ENCODE results near the gene ETS2.

Gene ETS2

GRCh38 chr21:38768471-38769063 lies 37.2 kb upstream of the ETS2 start:
- Histone ChIP-seq H3K9me3 (ENCODE audit: severe bottlenecking) (no peaks in the 10 kb centered on the region), H3K4me3 (ENCODE audit: severe bottlenecking) (no peak overlapping the region), H3K4me1 (ENCODE audit: insufficient read depth, poor library complexity, severe bottlenecking) (peaks cover 23% of the 10 kb centered on the region), H3K27me3 (ENCODE audit: insufficient read depth, poor library complexity, severe bottlenecking) (no peaks in the 10 kb centered on the region), H3K27ac (ENCODE audit: poor library complexity, severe bottlenecking) (no peak overlapping the region), H3K36me3 (ENCODE audit: low read depth) (no peaks in the 10 kb centered on the region)
- ATAC-seq (ENCODE audit: low read depth): no peak
- TF ChIP-seq CTCF (IDR thresholded peaks at IDR 0.05; ENCODE audit: poor library complexity, severe bottlenecking): no peak
- no peak for DNase-seq (ENCODE audit: low spot score)

GRCh38 chr21:38769191-38769780 lies 36.4 kb upstream of the ETS2 start:
- Histone ChIP-seq H3K9me3 (ENCODE audit: severe bottlenecking) (no peaks in the 10 kb centered on the region), H3K36me3 (ENCODE audit: low read depth) (no peaks in the 10 kb centered on the region), H3K4me1 (ENCODE audit: insufficient read depth, poor library complexity, severe bottlenecking) (peaks cover 31% of the 10 kb centered on the region), H3K27ac (ENCODE audit: poor library complexity, severe bottlenecking) (no peak overlapping the region), H3K4me3 (ENCODE audit: severe bottlenecking) (no peak overlapping the region), H3K27me3 (ENCODE audit: insufficient read depth, poor library complexity, severe bottlenecking) (no peaks in the 10 kb centered on the region)
- DNase-seq (ENCODE audit: low spot score): no peak
- TF ChIP-seq CTCF (IDR thresholded peaks at IDR 0.05; ENCODE audit: poor library complexity, severe bottlenecking): no peak
- no peak for ATAC-seq (ENCODE audit: low read depth)

GRCh38 chr21:38770660-38771059 lies 35.1 kb upstream of the ETS2 start:
- Histone ChIP-seq H3K9me3 (ENCODE audit: severe bottlenecking) (no peaks in the 10 kb centered on the region), H3K4me1 (ENCODE audit: insufficient read depth, poor library complexity, severe bottlenecking) (peaks cover 31% of the 10 kb centered on the region), H3K4me3 (ENCODE audit: severe bottlenecking) (no peak overlapping the region), H3K27ac (ENCODE audit: poor library complexity, severe bottlenecking) (no peak overlapping the region), H3K27me3 (ENCODE audit: insufficient read depth, poor library complexity, severe bottlenecking) (no peaks in the 10 kb centered on the region), H3K36me3 (ENCODE audit: low read depth) (no peaks in the 10 kb centered on the region)
- ATAC-seq (ENCODE audit: low read depth): no peak
- no peak for DNase-seq (ENCODE audit: low spot score)
- TF ChIP-seq CTCF (IDR thresholded peaks at IDR 0.05; ENCODE audit: poor library complexity, severe bottlenecking): no peak

- DNase-seq (ENCODE audit: low spot score): no peak
- Histone ChIP-seq H3K36me3 (ENCODE audit: low read depth) (no peaks in the 10 kb centered on the region), H3K4me3 (ENCODE audit: severe bottlenecking) (no peak overlapping the region), H3K4me1 (ENCODE audit: insufficient read depth, poor library complexity, severe bottlenecking) (peaks cover 31% of the 10 kb centered on the region), H3K9me3 (ENCODE audit: severe bottlenecking) (no peaks in the 10 kb centered on the region), H3K27me3 (ENCODE audit: insufficient read depth, poor library complexity, severe bottlenecking) (no peaks in the 10 kb centered on the region), H3K27ac (ENCODE audit: poor library complexity, severe bottlenecking) (no peak overlapping the region)
- no peak for ATAC-seq (ENCODE audit: low read depth)
- TF ChIP-seq CTCF (IDR thresholded peaks at IDR 0.05; ENCODE audit: poor library complexity, severe bottlenecking): no peak
These were observed 34.2 kb upstream of the ETS2 start for GRCh38 chr21:38771536-38771935.

GRCh38 chr21:38772646-38773045 lies 33.1 kb upstream of the ETS2 start:
- H3K36me3 ChIP-seq (ENCODE audit: low read depth): no peaks in the 10 kb centered on the region
- H3K4me3 ChIP-seq (ENCODE audit: severe bottlenecking): no peak overlapping the region
- H3K27me3 ChIP-seq (ENCODE audit: insufficient read depth, poor library complexity, severe bottlenecking): no peaks in the 10 kb centered on the region
- ATAC-seq (ENCODE audit: low read depth) (no peak), DNase-seq (ENCODE audit: low spot score) (no peak)
- peaks cover 28% of the 10 kb centered on the region for H3K4me1 ChIP-seq (ENCODE audit: insufficient read depth, poor library complexity, severe bottlenecking)
- no peak for TF ChIP-seq CTCF (IDR thresholded peaks at IDR 0.05; ENCODE audit: poor library complexity, severe bottlenecking)
- H3K9me3 ChIP-seq (ENCODE audit: severe bottlenecking): no peaks in the 10 kb centered on the region
- peak overlapping the region; percentile 84 for H3K27ac ChIP-seq (ENCODE audit: poor library complexity, severe bottlenecking)
